GM12873 (cell line): ENCODE data around the gene AHCYL2.

ENCODE experiments used
- CTCF ChIP-seq: IDR thresholded peaks from 2 replicates; pipeline ENCODE4 v1.5.1; 2012; ENCODE audit warnings: low read depth, mild to moderate bottlenecking, moderate library complexity, low read length, control low read depth; ENCODE audit not compliant: insufficient read depth; ENCODE audit errors: missing control alignments

Gene AHCYL2

GRCh38 chr7:129376778-129377700, 152.2 kb downstream of the AHCYL2 start:
- no peak for TF ChIP-seq CTCF

- no peak for TF ChIP-seq CTCF
Measured at GRCh38 chr7:129381710-129382484, 157.1 kb downstream of the AHCYL2 start.

GRCh38 chr7:129383542-129384132, 158.8 kb downstream of the AHCYL2 start:
- TF ChIP-seq CTCF = no peak

- TF ChIP-seq CTCF = no peak
Measured at GRCh38 chr7:129385116-129385515, 160.3 kb downstream of the AHCYL2 start.

- no peak for TF ChIP-seq CTCF
Measured at GRCh38 chr7:129385598-129385997, 160.8 kb downstream of the AHCYL2 start.

- no peak for TF ChIP-seq CTCF
Measured at GRCh38 chr7:129386506-129386905, 161.7 kb downstream of the AHCYL2 start.

GRCh38 chr7:129387537-129387936, 162.7 kb downstream of the AHCYL2 start:
- TF ChIP-seq CTCF = no peak
